HG03342 (cell line): Measurements from ENCODE around the gene CDIP1.

Experiments used
- ATAC-seq: cut with Tn5 transposase; IDR thresholded peaks from one replicate; pipeline ENCODE4 v1.9.1; 2021; ENCODE audit warnings: mild to moderate bottlenecking, moderate library complexity; ENCODE audit not compliant: unreplicated experiment

CDIP1 gene

GRCh38 chr16:4539716-4540284 lies 1.2 kb upstream of the CDIP1 start:
- ATAC-seq = no peak

- peak; percentile 24 for ATAC-seq
These were observed 913 bp downstream of the CDIP1 start for GRCh38 chr16:4537376-4538343.

GRCh38 chr16:4536391-4537106 lies 2.0 kb downstream of the CDIP1 start:
- ATAC-seq = no peak

- ATAC-seq = no peak
These were observed 2.9 kb downstream of the CDIP1 start for GRCh38 chr16:4535627-4536108.

GRCh38 chr16:4534151-4534790 lies 4.3 kb downstream of the CDIP1 start:
- no peak for ATAC-seq

GRCh38 chr16:4533490-4533889 lies 5.1 kb downstream of the CDIP1 start:
- no peak for ATAC-seq

GRCh38 chr16:4532238-4532637 lies 6.3 kb downstream of the CDIP1 start:
- ATAC-seq = no peak

GRCh38 chr16:4531811-4532210 lies 6.8 kb downstream of the CDIP1 start:
- no peak for ATAC-seq

- ATAC-seq = no peak
These were observed 9.2 kb downstream of the CDIP1 start for GRCh38 chr16:4529085-4530060.

- ATAC-seq = no peak
These were observed 12.8 kb downstream of the CDIP1 start for GRCh38 chr16:4525634-4526277.

GRCh38 chr16:4525069-4525468 lies 13.5 kb downstream of the CDIP1 start:
- no peak for ATAC-seq

GRCh38 chr16:4524571-4524970 lies 14.0 kb downstream of the CDIP1 start:
- no peak for ATAC-seq

GRCh38 chr16:4523686-4524085 lies 14.9 kb downstream of the CDIP1 start:
- ATAC-seq = no peak

- ATAC-seq = no peak
These were observed 16.5 kb downstream of the CDIP1 start for GRCh38 chr16:4522051-4522581.

- no peak for ATAC-seq
These were observed 17.7 kb downstream of the CDIP1 start for GRCh38 chr16:4520913-4521312.

- ATAC-seq = no peak
These were observed 19.1 kb downstream of the CDIP1 start for GRCh38 chr16:4519274-4520058.

GRCh38 chr16:4517812-4518680 lies 20.5 kb downstream of the CDIP1 start:
- ATAC-seq = no peak
